ENCODE measurements around the gene MED15. TPM values are rescaled to one million over a fixed set of nuclear protein-coding genes. Genes with fewer than 3 reads are reported as not detected.

The MED15 gene
- total RNA-seq, 1 experiment from 2014 or later: 94.7 TPM

DNA sequence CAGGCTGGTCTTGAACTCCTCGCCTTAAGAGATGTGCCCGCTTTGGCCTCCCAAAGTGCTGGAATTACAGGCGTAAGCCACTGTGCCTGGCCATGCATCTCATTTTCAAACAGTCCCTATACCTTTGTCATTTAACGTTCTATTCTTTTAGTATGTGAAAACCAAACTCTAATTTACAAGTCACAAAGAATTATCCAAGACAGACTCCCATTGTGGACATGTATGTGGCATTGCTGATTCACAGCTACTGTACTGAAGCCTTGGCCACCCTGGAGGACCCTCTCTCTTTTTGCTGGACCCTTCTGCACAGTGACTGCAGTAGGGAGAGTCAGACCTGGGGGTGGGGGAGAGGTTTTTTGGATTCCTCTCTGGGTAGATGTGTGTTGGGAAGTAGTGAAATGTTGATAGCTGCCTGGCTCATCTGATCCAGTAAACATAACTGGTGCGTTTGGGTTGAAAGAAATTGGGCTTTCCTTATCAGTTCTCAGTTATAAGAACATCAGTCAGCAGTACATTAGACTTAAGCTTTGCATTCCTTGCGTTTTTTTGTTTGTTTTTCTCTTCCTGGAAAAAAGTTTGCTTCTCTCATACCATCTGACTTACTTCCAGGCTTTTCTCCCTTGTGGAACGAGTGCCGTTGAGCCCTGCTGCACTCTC is 65.9 kb downstream of the MED15 start:
- Mint-ChIP-seq H3K27ac (ENCODE audit: unreplicated experiment) (no peak overlapping the region), H3K4me1 (ENCODE audit: low read depth, unreplicated experiment) (no peaks in the 10 kb centered on the region), H3K27me3 (ENCODE audit: insufficient read depth, unreplicated experiment) (no peaks in the 10 kb centered on the region), H3K36me3 (ENCODE audit: insufficient read depth, unreplicated experiment) (peaks cover 69% of the 10 kb centered on the region), H3K4me3 (ENCODE audit: unreplicated experiment) (no peak overlapping the region), H3K9me3 (ENCODE audit: unreplicated experiment) (no peaks in the 10 kb centered on the region)
- DNase-seq: no peak
- peaks cover 12% of the 10 kb centered on the region for H3K4me1 ChIP-seq
- H3K9me3 ChIP-seq: no peaks in the 10 kb centered on the region
- no peak overlapping the region for H3K4me3 ChIP-seq (ENCODE audit: low read depth, low read length)
- ChIA-PET POLR2A (no interaction called here), CTCF (interaction anchor here (0.6 kb wide), 1 partner anchor 353 kb away, joined by 5 read pairs; no protein-coding TSS in a partner anchor)
- BruUV-seq (replicated peaks): no TSS peak
- intact Hi-C loops (cut with micrococcal nuclease; ENCODE audit: unreplicated experiment): no loop called here
- TF ChIP-seq, protein P1, sequence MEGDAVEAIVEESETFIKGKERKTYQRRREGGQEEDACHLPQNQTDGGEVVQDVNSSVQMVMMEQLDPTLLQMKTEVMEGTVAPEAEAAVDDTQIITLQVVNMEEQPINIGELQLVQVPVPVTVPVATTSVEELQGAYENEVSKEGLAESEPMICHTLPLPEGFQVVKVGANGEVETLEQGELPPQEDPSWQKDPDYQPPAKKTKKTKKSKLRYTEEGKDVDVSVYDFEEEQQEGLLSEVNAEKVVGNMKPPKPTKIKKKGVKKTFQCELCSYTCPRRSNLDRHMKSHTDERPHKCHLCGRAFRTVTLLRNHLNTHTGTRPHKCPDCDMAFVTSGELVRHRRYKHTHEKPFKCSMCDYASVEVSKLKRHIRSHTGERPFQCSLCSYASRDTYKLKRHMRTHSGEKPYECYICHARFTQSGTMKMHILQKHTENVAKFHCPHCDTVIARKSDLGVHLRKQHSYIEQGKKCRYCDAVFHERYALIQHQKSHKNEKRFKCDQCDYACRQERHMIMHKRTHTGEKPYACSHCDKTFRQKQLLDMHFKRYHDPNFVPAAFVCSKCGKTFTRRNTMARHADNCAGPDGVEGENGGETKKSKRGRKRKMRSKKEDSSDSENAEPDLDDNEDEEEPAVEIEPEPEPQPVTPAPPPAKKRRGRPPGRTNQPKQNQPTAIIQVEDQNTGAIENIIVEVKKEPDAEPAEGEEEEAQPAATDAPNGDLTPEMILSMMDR (IDR thresholded peaks at IDR 0.05; ENCODE audit: insufficient read depth in 1 of 2, low read depth in 1 of 2, low read length in 1 of 2, severe bottlenecking in 1 of 2, unreplicated experiment in 1 of 2): no peak
- H3K36me3 ChIP-seq (ENCODE audit: control insufficient read depth, insufficient read depth, low read length): peaks cover 12% of the 10 kb centered on the region
- no peaks in the 10 kb centered on the region for H3K27me3 ChIP-seq (replicated peaks; ENCODE audit: control insufficient read depth, insufficient read depth, low read length)

DNA sequence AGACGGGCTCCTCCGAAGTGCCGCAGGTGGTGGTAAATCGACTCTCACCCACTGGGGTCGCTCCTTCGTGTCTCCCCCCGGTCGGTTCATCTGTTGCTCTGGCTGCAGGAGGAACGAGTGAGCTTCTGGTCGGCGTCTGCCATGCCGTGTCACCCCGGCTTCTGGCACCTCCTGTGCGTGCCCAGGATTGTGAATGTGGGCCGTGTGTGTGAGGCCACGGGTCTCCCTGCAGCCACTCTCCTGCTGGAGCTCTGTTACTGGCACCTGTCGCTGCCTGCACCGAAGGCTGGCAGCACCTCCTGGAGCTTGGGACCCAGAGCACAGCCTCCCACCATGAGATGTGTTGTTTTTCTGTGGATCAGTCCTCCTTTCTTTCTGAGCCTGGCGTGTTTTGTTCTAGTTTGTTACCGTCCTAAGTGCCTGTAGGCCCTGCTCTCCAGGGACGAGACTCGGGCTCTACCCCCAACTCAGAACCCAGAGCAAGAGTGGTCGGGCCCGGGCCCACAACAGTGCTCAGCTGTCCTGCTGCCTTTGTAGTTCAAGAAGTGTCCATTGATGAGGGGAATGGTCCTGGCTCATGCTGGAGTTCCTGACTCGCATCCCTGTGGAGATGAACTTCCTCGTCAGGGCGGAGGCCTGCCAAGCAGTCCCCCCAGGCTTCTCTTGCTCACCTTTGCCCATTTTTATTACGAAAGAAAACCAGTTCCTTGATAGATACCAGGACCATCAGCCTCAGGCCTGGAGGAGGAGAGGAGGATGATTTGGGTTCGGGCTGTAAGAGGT is 66.6 kb downstream of the MED15 start:
- Mint-ChIP-seq H3K4me1 (ENCODE audit: low read depth, unreplicated experiment) (no peaks in the 10 kb centered on the region), H3K36me3 (ENCODE audit: insufficient read depth, unreplicated experiment) (peaks cover 68% of the 10 kb centered on the region), H3K4me3 (ENCODE audit: unreplicated experiment) (no peak overlapping the region), H3K9me3 (ENCODE audit: unreplicated experiment) (no peaks in the 10 kb centered on the region), H3K27me3 (ENCODE audit: insufficient read depth, unreplicated experiment) (no peaks in the 10 kb centered on the region), H3K27ac (ENCODE audit: unreplicated experiment) (no peak overlapping the region)
- no peak overlapping the region for H3K4me3 ChIP-seq (ENCODE audit: low read depth, low read length)
- DNase-seq: no peak
- H3K36me3 ChIP-seq (ENCODE audit: control insufficient read depth, insufficient read depth, low read length): peaks cover 12% of the 10 kb centered on the region
- peaks cover 4% of the 10 kb centered on the region for H3K4me1 ChIP-seq
- TF ChIP-seq, protein P1 (IDR thresholded peaks at IDR 0.05; ENCODE audit: insufficient read depth in 1 of 2, low read depth in 1 of 2, low read length in 1 of 2, severe bottlenecking in 1 of 2, unreplicated experiment in 1 of 2): no peak
- ChIA-PET POLR2A (no interaction called here), CTCF (no interaction called here)
- no TSS peak for BruUV-seq (replicated peaks)
- intact Hi-C loops (cut with micrococcal nuclease; ENCODE audit: unreplicated experiment): no loop called here
- no peaks in the 10 kb centered on the region for H3K9me3 ChIP-seq
- H3K27me3 ChIP-seq (replicated peaks; ENCODE audit: control insufficient read depth, insufficient read depth, low read length): no peaks in the 10 kb centered on the region

DNA sequence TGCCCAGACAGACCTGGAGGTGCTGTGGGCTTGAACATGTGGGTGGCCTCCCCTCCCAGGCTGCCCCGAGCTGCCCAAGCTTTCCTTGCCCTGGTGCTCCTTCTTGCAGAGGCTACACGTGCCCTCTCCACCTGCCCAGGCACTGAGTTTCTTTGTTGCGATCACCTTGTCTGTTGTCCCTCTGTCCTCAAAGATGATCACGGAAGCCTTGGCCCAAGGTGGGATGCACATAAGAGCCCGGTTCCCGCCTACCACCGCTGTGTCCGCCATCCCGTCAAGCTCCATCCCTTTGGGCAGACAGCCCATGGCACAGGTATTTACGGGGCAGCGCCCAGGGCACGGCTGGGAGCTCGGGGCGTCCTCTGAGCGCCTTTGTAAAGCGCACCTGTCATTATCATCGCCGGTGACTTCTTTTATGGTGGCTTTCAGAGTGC is 67.5 kb downstream of the MED15 start:
- H3K27me3 Mint-ChIP-seq (ENCODE audit: insufficient read depth, unreplicated experiment): no peaks in the 10 kb centered on the region
- H3K36me3 ChIP-seq (ENCODE audit: control insufficient read depth, insufficient read depth, low read length): peaks cover 9% of the 10 kb centered on the region
- CTCF ChIA-PET: no interaction called here
- TF ChIP-seq, protein P1 (IDR thresholded peaks at IDR 0.05; ENCODE audit: insufficient read depth in 1 of 2, low read depth in 1 of 2, low read length in 1 of 2, severe bottlenecking in 1 of 2, unreplicated experiment in 1 of 2): no peak
- intact Hi-C loops (cut with micrococcal nuclease; ENCODE audit: unreplicated experiment): no loop called here
- H3K27me3 ChIP-seq (replicated peaks; ENCODE audit: control insufficient read depth, insufficient read depth, low read length): no peaks in the 10 kb centered on the region
- no peak for DNase-seq
- no peak overlapping the region for H3K4me3 ChIP-seq (ENCODE audit: low read depth, low read length)
- H3K36me3 Mint-ChIP-seq (ENCODE audit: insufficient read depth, unreplicated experiment): peaks cover 68% of the 10 kb centered on the region
- H3K9me3 ChIP-seq: no peaks in the 10 kb centered on the region
- H3K4me1 Mint-ChIP-seq (ENCODE audit: low read depth, unreplicated experiment): no peaks in the 10 kb centered on the region
- H3K4me3 Mint-ChIP-seq (ENCODE audit: unreplicated experiment): no peak overlapping the region
- no peak overlapping the region for H3K27ac Mint-ChIP-seq (ENCODE audit: unreplicated experiment)
- no peaks in the 10 kb centered on the region for H3K4me1 ChIP-seq
- no peaks in the 10 kb centered on the region for H3K9me3 Mint-ChIP-seq (ENCODE audit: unreplicated experiment)
- BruUV-seq (replicated peaks): no TSS peak
- POLR2A ChIA-PET: no interaction called here

Data from Caco-2 (cell line).